HG03575 (cell line): ENCODE measurements around the gene GPR75.

Source experiments
- ATAC-seq: cut with Tn5 transposase; IDR thresholded peaks from one replicate; pipeline ENCODE4 v1.9.1; 2021; ENCODE audit not compliant: unreplicated experiment, insufficient number of reproducible peaks, low FRiP score; ENCODE audit errors: extremely low read depth

Gene GPR75

GRCh38 chr2:53859206-53860181 lies at the start of gene GPR75:
TSS of gene GPR75 (minus strand) at chr2:53859967. CDS start at chr2:53854756, 5,211 bp downstream.
- ATAC-seq = no peak

DNA sequence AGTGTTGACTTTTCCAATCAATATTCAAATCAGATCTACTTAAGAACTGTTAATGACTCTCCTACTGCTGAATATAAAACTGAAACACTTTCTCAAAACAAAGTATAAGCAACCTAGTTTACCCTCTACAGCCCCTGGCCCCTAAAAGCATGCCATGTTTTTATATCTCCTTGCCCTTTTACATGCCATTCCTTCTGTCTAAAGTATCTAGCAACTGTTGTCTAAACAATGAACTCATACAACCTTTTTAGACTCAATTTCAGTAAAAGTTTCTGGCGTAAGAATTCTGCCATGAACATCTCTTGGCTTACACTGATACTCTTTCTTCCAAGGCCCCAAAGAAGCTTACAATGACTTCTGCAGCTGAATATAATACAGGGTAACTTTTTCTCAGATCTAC lies 47.8 kb upstream of the GPR75 start:
- no peak for ATAC-seq

GRCh38 chr2:53905396-53905795 lies 45.6 kb upstream of the GPR75 start:
- no peak for ATAC-seq

- ATAC-seq = no peak
Observed at GRCh38 chr2:53903011-53903410, 43.2 kb upstream of the GPR75 start.

DNA sequence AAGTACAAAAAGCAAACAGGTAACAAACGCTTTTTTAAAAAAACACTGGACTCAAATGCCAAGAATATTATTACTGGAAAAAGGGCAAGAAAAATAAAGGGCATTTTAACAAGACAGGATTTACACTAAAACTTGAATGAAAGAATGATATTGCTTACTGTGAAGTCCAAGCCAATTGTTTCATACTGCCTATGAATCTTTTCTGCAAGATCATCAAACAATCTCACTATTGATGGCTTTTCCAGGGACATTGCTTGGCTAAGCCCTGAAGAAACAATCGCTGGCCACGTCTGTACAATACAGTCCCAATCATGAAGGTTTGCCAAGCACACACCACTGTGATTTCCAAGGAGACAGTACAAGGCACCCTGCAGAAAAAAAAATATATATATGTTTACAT lies 41.4 kb upstream of the GPR75 start:
- no peak for ATAC-seq

DNA sequence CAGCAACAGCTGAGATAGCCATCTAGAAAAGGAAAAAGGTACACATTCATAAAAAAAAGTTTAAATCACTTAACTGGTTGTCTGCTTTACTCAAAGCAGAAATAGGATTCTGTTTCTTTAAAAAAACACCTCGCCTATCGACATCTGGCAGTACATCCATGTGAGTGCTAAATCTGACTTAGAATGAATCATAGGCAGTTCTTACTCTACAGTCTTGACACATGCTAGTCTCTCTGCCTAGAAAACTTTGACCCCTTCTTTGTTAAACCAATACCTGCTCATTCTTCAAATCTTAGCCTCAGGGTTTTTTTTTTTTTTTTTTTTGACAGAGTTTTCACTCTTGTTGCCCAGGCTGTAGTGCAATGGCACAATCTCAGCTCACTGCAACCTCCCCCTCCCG lies 37.1 kb upstream of the GPR75 start:
- no peak for ATAC-seq

- ATAC-seq = no peak
Observed at GRCh38 chr2:53886406-53887280, 26.9 kb upstream of the GPR75 start.

- no peak for ATAC-seq
Observed at GRCh38 chr2:53884883-53885282, 25.1 kb upstream of the GPR75 start.

DNA sequence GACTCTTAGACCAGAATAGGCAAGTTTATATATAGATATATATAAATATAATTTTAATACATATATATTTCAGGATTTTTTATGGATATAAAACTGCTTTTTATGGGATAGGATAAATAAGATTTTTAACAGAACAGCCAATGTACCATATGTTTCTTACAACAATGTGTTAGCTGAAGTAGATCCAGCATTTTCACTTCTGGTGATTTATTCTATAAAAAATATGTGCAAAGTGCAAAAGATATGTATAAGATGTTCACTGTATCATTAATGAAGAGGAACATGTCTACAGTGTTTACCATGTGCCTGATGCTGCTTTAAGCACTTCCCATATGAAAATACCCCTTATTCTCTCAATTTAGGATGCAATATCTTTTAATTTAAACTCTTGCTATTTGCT lies 22.2 kb upstream of the GPR75 start:
- no peak for ATAC-seq

- no peak for ATAC-seq
Observed at GRCh38 chr2:53881360-53881759, 21.6 kb upstream of the GPR75 start.

GRCh38 chr2:53880756-53881155 lies 21.0 kb upstream of the GPR75 start:
- no peak for ATAC-seq

DNA sequence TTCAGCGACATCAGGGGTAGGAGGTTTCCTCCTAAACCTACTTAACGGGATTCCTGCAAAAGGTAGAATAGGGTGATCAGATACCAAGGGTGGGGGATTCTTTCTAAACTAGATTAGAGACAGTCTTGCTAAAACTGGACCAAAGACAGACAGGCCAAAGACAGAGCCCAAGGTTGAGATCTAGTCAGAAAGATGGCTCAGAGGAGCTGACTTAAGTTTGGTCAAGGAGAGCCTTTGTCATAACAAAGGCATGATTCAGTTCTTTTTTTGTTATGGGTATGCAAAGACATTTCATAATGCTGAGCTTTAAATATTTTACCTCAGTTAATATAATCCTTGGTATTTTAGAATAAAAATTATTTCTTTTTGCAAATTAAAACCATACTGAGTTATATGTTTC lies 17.8 kb upstream of the GPR75 start:
- ATAC-seq = no peak

DNA sequence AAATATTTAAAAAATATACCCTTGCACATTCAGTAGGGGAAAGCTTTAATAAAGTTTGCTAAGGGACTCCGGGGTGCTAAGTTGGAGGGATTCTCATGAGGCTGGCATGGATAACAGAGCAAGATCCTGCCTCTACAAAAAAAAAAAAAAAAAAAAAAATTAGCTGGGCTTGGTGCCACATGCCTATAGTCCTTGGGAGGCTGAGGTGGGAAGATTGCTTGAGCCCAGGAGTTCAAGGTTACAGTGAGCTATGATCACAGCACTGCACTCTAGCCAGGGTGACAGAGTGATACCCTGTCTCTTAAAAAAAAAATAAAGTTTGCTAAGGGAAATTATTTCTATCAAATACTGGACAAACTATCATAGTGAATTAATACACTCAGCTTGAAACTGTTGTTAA lies 17.3 kb upstream of the GPR75 start:
- no peak for ATAC-seq

DNA sequence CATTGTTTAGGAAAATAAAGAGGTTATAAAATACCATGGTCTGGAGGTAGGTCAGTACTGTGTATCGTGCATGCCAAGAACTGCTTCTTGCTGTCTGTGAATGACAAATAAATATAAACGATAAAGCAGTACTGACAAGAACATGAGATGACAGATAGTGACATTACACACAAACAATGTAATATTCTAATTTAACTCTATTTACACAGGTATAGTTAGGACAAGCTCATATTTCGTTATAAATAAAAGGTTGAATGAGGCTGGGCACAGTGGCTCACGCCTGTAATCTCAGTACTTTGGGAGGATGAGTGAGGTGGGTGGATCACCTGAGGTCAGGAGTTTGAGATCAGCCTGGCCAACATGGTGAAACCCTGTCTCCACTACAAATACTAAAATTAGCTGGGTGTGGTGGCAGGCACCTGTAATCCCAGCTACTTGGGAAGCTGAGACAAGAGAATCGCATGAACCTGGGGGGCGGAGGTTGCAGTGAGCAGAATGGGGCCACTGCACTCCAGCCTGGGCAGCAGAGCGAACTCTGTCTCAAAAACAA lies 14.7 kb upstream of the GPR75 start:
- no peak for ATAC-seq

GRCh38 chr2:53867773-53868172 lies 8.0 kb upstream of the GPR75 start:
- no peak for ATAC-seq

DNA sequence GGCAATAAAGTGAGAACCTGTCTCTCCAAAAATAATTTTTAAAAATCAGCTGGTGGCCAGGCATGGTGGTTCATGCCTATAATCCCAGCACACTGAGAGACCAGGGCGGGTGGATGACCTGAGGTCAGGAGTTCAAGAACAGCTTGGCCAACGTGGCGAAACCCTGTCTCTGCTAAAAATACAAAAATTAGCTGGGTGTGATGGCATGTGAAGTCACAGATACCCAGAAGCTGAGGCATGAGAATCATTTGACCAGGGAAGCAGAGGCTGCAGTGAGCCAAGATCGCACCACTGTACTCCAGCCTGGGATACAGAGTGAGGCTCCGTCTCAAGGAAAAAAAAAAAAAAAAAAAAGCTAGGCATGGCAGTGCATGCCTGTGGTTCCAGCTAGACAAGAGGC lies 7.4 kb upstream of the GPR75 start:
- ATAC-seq = no peak

DNA sequence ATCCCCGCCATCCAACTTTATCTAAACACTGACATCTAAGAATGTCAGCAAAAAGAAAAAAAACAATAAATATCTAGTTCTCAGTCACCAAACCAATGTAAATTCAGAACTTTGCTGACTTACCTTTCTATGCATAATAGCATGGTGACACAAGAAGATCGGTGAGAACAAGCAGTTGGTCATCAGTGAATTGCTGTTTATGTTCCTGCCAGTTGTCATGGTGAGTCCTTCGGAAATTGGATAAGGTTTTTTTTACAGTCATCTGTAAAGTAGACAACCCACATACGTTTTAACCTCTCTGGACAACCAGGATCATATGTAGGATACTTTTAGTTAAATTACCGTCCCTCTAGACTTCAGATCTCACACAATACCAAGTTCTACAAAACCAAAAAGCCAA lies 6.2 kb upstream of the GPR75 start:
- no peak for ATAC-seq

- no peak for ATAC-seq
Observed at GRCh38 chr2:53865264-53865663, 5.5 kb upstream of the GPR75 start.

- no peak for ATAC-seq
Observed at GRCh38 chr2:53863538-53864227, 3.9 kb upstream of the GPR75 start.
